ENCODE results near the gene ATAD2B.

ATAD2B gene

GRCh38 chr2:23699580-23699925 is 227.4 kb downstream of the ATAD2B start:
- DNase-seq (ENCODE audit: low read depth), result no peak

DNA sequence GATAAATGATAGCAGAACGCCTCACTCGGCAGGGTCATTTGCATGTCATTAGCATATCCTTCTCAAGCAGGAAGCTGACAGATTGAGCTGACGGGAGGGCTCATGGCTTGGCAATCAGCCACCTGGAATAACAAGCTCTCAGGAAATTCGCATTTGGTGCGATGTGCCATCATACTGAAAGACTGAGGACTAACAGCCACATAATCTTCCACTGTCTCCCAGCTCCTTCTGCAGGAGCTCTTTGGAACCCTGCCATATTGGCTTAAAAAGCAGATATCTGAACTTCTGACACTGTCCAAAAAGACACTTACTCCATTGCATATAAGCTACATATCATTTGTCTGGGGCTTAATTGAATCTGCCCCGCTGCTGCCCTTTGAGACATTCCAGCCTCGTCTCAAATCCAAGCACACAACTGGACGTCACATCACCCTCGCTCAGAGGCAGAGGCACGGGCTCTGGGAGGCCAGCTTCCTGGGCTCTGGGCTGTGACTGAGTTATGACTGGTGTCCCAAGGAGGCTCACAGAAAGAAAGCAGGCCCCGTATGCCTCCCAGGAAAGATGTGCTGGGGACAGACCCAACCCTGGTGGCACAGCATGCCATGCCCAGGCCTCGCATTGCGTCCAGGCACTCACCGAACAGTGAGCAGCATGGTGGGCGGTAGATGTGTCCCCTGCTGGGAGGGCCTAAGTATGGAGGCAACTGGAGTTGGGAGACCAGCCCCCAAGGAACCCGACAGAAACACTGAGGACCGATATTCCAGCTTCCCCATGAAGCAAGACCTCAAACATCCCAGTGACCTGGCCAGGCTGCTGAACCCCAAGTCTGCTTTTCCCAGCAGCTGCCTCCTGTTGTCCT is 228.0 kb downstream of the ATAD2B start:
- no peak for DNase-seq (ENCODE audit: low read depth)

All from stromal cell of bone marrow (primary cell).